ENCODE results near the gene MIOX. TPM values are rescaled to one million over a fixed set of nuclear protein-coding genes. Genes with fewer than 3 reads are reported as not detected.

MIOX gene
- total and polyA plus RNA-seq, 9 of the 15 experiments (the other 6 are each of a cell fraction or from before 2014, with no cell fraction given): 0.08 TPM; not detected in 8

GRCh38 chr22:50532824-50533796 lies 46.5 kb downstream of the MIOX start:
- BruUV-seq (replicated peaks): no TSS peak
- H3K79me2 ChIP-seq (ENCODE audit: control insufficient read depth, insufficient read depth, low read length): no peaks in the 10 kb centered on the region
- TF ChIP-seq ZNF140 (CRISPR knock-in tag; IDR thresholded peaks at IDR 0.05) (no peak), PTRF (tag; IDR thresholded peaks at IDR 0.05) (no peak), NCOR1 (IDR thresholded peaks at IDR 0.05) (peak; percentile 76), THAP7 (CRISPR knock-in tag; IDR thresholded peaks at IDR 0.05) (no peak), TRIM24 (IDR thresholded peaks at IDR 0.05) (peak; percentile 28 to 40; a peak in 1 of 4 replicates), ADNP (tag; IDR thresholded peaks at IDR 0.05) (no peak), HDAC1 (IDR thresholded peaks at IDR 0.05) (peak in 1 of 2 experiments; percentile 73; a peak in 2 of 4 replicates), SIN3A (IDR thresholded peaks at IDR 0.05; ENCODE audit: borderline replicate concordance in 2 of 2, control insufficient read depth in 1 of 2, low read depth in 2 of 2, low read length in 2 of 2) (no peak), CBX8 (IDR thresholded peaks at IDR 0.05; ENCODE audit: borderline replicate concordance, extremely low read depth, low read depth, low read length, poor library complexity, severe bottlenecking) (no peak), ZNF175 (CRISPR knock-in tag; IDR thresholded peaks at IDR 0.05; ENCODE audit: low read depth) (0 out of 2 replicates have a peak, but pooled peaks have one; percentile 3), PCBP1 (IDR thresholded peaks at IDR 0.05; ENCODE audit: low read depth, low read length, poor library complexity, severe bottlenecking) (no peak), CBFA2T3 (IDR thresholded peaks at IDR 0.05) (peak; percentile 86), ZNF41 (CRISPR knock-in tag; conservative IDR thresholded peaks at IDR 0.05) (no peak)
- TF ChIP-seq, protein P1, sequence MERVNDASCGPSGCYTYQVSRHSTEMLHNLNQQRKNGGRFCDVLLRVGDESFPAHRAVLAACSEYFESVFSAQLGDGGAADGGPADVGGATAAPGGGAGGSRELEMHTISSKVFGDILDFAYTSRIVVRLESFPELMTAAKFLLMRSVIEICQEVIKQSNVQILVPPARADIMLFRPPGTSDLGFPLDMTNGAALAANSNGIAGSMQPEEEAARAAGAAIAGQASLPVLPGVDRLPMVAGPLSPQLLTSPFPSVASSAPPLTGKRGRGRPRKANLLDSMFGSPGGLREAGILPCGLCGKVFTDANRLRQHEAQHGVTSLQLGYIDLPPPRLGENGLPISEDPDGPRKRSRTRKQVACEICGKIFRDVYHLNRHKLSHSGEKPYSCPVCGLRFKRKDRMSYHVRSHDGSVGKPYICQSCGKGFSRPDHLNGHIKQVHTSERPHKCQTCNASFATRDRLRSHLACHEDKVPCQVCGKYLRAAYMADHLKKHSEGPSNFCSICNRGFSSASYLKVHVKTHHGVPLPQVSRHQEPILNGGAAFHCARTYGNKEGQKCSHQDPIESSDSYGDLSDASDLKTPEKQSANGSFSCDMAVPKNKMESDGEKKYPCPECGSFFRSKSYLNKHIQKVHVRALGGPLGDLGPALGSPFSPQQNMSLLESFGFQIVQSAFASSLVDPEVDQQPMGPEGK (CRISPR knock-in tag; IDR thresholded peaks at IDR 0.05; ENCODE audit: borderline replicate concordance): no peak
- TF ChIP-seq, protein P2, sequence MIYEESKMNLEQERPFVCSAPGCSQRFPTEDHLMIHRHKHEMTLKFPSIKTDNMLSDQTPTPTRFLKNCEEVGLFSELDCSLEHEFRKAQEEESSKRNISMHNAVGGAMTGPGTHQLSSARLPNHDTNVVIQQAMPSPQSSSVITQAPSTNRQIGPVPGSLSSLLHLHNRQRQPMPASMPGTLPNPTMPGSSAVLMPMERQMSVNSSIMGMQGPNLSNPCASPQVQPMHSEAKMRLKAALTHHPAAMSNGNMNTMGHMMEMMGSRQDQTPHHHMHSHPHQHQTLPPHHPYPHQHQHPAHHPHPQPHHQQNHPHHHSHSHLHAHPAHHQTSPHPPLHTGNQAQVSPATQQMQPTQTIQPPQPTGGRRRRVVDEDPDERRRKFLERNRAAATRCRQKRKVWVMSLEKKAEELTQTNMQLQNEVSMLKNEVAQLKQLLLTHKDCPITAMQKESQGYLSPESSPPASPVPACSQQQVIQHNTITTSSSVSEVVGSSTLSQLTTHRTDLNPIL (CRISPR knock-in tag; IDR thresholded peaks at IDR 0.05): no peak

More at GRCh38 chr22:50532824-50533796, 46.5 kb downstream of the MIOX start:
- Histone ChIP-seq H3K4me2 (ENCODE audit: insufficient read depth, low read length) (peak overlapping the region; percentile 55; the same call in 1 of the 2 replicates), H3K4me1 (replicated peaks in 1 of 2; ENCODE audit: control insufficient read depth in 2 of 2, insufficient read depth in 2 of 2, low read length in 2 of 2) (peaks cover 10 to 36% of the 10 kb centered on the region in 2 experiments; a peak in 4 of 5 replicates), H2AFZ (ENCODE audit: low read depth, low read length) (no peak overlapping the region), H3K27me3 (ENCODE audit: control insufficient read depth in 2 of 2, insufficient read depth in 2 of 2, low read length in 2 of 2) (no peaks in the 10 kb centered on the region), H3K9ac (ENCODE audit: insufficient read depth in 1 of 2, low read depth in 2 of 2, low read length in 2 of 2) (0 out of 4 replicates have a peak overlapping the region, but pooled peaks of 1 of the 2 experiments have one; percentile 25), H3K27ac (ENCODE audit: extremely low read depth, low read depth, low read length) (peak overlapping the region; percentile 74; the same call in 2 of the 3 replicates), H3K9me3 (replicated peaks; ENCODE audit: control insufficient read depth, insufficient read depth, low read depth, low read length) (0 out of 2 replicates have a peak, but pooled peaks cover 2% of the 10 kb centered on the region), H3K36me3 (ENCODE audit: control insufficient read depth, insufficient read depth, low read length) (no peaks in the 10 kb centered on the region), H3K4me3 (no peak overlapping the region), H3K9me1 (ENCODE audit: control insufficient read depth, insufficient read depth, low read length) (no peaks in the 10 kb centered on the region), H4K20me1 (replicated peaks; ENCODE audit: control insufficient read depth, insufficient read depth, low read length) (no peaks in the 10 kb centered on the region)
- ChIA-PET POLR2A (interaction anchor here (0.6 to 0.8 kb wide), 3 partner anchors 15 to 56 kb away, joined by 3 read pairs; no protein-coding TSS in a partner anchor), CTCF (ENCODE audit: low intra/inter-chr PET ratio) (no interaction called here)
- ATAC-seq: peak; percentile 72
- in situ Hi-C loops (cut with MboI): no loop called here
- intact Hi-C loops (cut with micrococcal nuclease): no loop called here
- 15% methylated on average over 19 of the region's 19 CpGs for WGBS (ENCODE audit: insufficient coverage, low coverage, missing lambda C conversion rate)
- FAIRE-seq: peak; percentile 57
- peak in 1 of 4 experiments; percentile 49 for DNase-seq (ENCODE audit: extremely low read depth in 1 of 4, low spot score in 3 of 4)
